Stimulated activated CD4-positive, alpha-beta T cell treated with anti-CD3 and anti-CD28 coated beads, Interleukin-12 subunit alpha, Interleukin-12 subunit beta, amount 100 ng/mL, for 4 hours (primary cell): ENCODE data around the gene CDHR1.

Experiments used
- DNase-seq: peaks from one replicate; pipeline ENCODE4 v3.0.0-alpha.2; 2020

The CDHR1 gene

GRCh38 chr10:84202349-84202748 is 8.0 kb downstream of the CDHR1 start:
- no peak for DNase-seq

- DNase-seq: no peak
Observed at GRCh38 chr10:84204122-84204521, 9.8 kb downstream of the CDHR1 start.

DNA sequence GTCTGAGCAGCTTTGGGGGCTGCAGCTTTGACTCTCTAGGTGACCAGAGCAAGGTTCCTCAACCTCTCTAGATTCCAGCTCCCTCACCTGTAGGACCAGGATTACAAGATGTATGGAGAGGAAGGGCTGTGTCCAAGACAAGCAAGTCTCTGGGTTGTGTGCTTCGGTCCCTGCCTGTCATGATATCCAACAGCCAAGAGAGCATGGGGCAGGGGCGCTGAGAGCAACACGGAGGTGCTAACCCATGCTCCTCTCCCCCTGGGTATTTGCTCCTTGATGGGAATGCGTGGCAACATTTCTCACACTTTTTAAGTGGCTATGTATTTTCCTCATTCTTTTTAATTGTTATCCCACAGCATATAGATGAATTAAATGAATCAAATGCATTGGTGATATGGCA is 10.3 kb downstream of the CDHR1 start:
- DNase-seq: no peak

DNA sequence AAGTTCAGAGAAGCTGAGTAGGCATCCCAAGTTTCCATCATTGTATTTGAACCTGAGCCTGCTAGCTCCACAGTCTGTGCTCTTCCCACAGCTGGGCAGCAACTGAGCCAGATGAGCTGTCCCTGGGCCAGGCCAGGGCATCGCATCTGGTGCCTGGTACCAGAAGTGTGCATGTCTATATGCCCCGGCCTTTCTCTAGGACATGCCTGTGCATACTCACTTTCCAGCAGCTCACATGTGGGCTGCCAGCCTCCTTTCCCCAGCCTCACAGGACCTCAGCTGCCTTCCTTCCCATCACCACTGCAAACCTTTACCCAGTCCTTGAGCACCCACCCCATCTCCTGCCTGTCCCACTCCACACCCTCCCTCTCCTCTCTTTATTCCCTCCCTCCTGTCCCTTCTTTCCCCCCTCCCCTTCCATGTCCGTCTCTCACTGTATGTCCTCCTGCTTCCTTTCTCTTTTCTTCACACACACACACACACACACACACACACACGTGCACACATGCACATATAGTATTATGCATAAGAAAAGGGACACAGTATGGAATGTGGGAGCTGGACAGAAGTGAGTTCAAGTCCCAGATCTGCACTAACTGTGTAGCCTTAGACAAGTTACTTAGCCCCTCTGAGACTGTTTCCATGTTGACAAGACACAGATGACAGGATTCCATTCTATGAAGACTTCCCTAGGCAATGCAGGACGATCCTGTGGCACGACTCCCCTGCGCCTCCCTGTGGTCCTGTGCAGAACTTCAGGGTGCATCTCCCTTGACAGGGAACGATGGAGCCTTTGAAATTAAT is 10.9 kb downstream of the CDHR1 start:
- DNase-seq: peak; percentile 51

GRCh38 chr10:84205853-84206525 is 11.7 kb downstream of the CDHR1 start:
- no peak for DNase-seq

- DNase-seq: no peak
Observed at GRCh38 chr10:84208023-84208422, 13.7 kb downstream of the CDHR1 start.

GRCh38 chr10:84211566-84211965 is 17.2 kb downstream of the CDHR1 start:
- no peak for DNase-seq

GRCh38 chr10:84212014-84212413 is 17.7 kb downstream of the CDHR1 start:
- no peak for DNase-seq

DNA sequence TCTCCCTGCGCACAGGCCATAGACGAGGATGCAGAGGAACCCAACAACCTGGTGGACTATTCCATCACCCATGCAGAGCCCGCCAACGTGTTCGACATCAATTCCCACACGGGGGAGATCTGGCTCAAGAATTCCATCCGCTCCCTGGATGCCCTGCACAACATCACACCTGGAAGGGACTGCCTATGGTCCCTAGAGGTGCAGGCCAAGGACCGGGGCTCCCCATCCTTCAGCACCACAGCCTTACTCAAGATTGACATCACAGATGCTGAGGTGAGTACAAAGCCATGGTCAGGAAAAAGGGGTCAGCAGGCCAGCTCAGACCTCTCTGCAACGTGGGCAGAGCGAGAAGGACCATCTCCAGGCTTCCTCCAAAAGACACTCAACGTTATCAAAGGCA is 18.7 kb downstream of the CDHR1 start:
- no peak for DNase-seq

DNA sequence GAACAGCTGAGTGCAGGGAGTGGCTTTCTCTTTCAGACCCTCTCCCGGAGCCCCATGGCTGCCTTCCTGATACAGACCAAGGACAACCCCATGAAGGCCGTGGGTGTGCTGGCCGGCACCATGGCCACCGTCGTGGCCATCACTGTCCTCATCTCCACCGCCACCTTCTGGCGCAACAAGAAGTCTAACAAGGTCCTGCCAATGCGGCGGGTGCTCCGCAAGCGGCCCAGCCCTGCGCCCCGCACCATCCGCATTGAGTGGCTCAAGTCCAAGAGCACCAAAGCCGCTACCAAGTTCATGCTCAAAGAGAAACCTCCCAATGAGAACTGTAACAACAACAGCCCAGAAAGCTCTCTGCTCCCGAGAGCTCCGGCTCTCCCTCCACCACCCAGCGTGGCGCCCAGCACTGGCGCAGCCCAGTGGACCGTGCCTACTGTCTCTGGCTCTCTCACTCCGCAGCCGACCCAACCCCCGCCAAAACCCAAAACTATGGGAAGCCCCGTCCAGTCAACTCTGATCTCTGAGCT is 19.8 kb downstream of the CDHR1 start:
- no peak for DNase-seq

- DNase-seq: no peak
Observed at GRCh38 chr10:84214612-84215235, 20.4 kb downstream of the CDHR1 start.

DNA sequence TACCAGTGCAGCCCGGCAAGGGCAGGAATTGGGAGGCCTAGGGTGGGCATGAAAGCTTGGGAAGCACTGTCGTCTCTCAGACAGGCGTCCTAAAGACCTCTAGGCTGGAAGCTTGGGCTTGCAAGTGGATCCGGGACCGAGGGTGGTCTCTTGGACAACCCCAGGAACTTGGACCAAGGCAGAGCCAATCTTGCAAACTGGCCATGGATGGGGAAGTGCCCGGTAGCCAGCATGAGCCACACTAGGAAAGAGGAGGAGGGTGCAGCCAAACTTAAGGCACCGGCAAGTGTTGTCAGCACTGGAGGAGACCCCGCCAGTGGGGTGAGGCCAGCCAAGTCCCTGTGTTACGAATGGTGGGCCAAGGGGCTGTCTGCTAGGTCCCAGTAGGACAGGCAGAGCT is 22.5 kb downstream of the CDHR1 start:
- DNase-seq: no peak

GRCh38 chr10:84217746-84218145 is 23.4 kb downstream of the CDHR1 start:
- DNase-seq: no peak

DNA sequence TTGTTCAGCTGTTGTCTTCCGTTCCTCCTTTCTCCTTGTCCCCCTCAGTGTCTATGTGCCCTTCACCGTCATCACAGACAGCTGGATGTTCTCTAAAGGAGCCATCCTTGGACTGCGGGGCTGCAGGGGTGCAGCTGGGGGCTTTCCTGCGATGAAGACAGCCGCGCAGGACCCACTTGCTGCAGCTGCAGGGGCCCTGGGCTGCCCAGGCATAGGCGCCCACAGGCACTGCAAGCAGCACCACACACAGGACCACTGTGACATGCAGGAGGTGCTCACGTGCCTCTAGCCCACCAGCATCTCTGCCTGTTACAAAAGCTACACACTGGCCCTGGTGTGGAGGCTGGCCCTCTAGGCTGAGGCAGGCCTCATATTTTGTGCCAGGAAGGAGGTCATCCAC is 27.6 kb downstream of the CDHR1 start:
- DNase-seq: no peak

DNA sequence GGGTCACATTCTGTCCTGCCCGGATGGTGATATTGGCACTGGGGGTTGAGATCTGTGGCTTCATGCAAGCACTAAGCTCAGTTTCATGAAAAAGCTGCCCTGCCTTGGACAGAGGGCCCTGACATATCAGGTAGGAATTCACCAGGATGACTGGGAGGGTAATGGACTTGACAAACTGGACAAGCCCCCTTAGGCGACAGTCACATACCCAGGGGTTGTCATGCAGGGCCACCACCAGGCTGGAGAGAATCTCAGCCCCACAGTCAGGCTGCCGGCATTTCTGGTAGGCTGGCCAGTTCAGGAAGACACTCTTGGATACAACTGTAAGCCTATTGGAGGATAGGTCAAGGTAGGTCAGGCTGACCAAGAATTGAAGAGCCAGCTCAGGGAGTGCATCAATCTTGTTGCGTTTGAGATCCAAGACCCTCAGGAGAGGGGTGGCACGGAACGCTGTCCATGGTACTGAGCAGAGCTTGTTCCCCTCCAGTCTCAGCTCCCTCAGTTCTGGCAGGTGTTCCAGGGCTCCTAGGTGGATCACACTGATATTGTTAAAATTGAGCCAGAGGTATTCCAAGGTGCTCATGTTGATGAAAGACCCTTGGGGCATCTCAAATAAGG is 30.2 kb downstream of the CDHR1 start:
- DNase-seq: no peak

- DNase-seq: no peak
Observed at GRCh38 chr10:84225427-84226173, 31.3 kb downstream of the CDHR1 start, which contains the start of gene LRIT2. LRIT2 (minus strand) TSS chr10:84225544; CDS start chr10:84225520, 24 bp downstream.

DNA sequence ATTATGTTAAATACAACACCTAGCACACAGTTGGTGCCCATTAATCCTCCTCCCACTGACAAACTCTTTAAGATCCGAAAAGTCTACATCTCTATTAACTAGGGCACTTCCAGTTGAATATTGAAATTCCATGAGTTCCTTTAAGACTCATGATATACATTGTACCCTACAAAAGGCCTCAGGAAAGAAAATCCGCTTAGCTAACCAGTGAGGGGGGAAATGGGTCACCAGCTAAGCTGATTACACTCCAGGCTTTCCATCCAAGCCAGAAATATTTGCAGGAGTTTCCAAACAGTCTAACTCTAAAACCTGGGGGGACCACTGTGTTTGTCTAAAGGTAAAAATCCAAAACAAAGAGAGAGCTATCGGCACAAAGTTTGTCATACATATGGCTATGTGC is 32.3 kb downstream of the CDHR1 start:
- DNase-seq: no peak

DNA sequence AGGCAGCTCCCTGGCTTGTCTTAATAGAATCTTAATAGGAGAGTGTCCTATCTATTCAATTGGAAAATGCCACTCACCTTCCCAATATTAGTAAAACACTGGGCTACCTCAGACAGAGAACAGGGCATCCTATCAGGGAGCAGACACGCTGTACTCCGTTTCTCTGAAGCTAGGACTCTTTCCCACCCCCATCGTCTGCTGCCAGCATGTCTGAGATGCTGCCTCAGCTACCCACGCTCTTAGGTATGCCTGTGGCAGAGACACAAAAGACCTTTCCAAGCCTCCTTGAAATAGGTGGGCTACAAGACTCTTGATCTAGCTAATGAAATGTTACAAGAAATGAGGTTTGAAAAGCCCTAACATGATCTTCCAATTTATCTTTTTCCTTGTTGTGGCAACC is 33.5 kb downstream of the CDHR1 start:
- DNase-seq: no peak

- no peak for DNase-seq
Observed at GRCh38 chr10:84230359-84230758, 36.0 kb downstream of the CDHR1 start.

DNA sequence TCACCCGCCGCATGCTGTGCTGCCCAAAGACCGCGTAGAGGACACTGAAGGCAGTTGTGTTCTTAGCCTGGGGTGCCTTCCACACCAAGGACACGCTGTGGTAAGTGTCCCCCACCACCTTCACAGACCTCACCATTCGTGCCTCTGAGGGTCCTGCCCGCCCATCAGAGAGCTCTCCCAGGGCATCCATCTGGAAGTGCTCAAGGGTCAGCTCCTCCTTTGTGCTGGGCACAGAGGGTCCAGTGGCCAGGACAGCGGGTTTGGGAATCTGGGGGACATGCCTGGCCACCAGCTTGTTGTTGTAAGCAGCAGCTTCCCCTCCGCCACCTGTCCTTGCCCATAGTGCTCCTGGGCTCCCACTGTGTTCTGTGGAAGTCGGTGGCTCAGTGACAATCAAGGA is 38.0 kb downstream of the CDHR1 start:
- DNase-seq: no peak

GRCh38 chr10:84233940-84234339 is 39.6 kb downstream of the CDHR1 start:
- DNase-seq: no peak

- DNase-seq: no peak
Observed at GRCh38 chr10:84234479-84234878, 40.1 kb downstream of the CDHR1 start.

- no peak for DNase-seq
Observed at GRCh38 chr10:84235096-84235495, 40.8 kb downstream of the CDHR1 start.
